ENCODE measurements around the gene DNAJB1. TPM values are rescaled to one million over a fixed set of nuclear protein-coding genes. Genes with fewer than 3 reads are reported as not detected.
"Not testable (repeated sequence)": the region's sequence is repeated elsewhere in the genome, so short reads cannot be mapped to it uniquely, and the experiment has no call there.

The DNAJB1 gene
- total RNA-seq, 1 experiment from 2014 or later, result 77.7 TPM

GRCh38 chr19:14565298-14565679 is 47.1 kb upstream of the DNAJB1 start:
- no peaks in the 10 kb centered on the region; the same call in 1 of the 2 replicates for H3K4me1 ChIP-seq (ENCODE audit: insufficient read depth, low read length)
- H4K5ac ChIP-seq (ENCODE audit: insufficient read length, low read depth, low read length), result no peak overlapping the region
- no peak overlapping the region for H3K18ac ChIP-seq (ENCODE audit: insufficient read length, low read depth, low read length)
- no peak overlapping the region for H3K4me2 ChIP-seq (ENCODE audit: insufficient read depth, insufficient read length, low read length)
- no peak overlapping the region for H4K91ac ChIP-seq (ENCODE audit: insufficient read length, low read depth, low read length)
- H3K4ac ChIP-seq (ENCODE audit: low read depth, low read length), result no peak overlapping the region
- no peaks in the 10 kb centered on the region for H3K23me2 ChIP-seq (ENCODE audit: insufficient read length, low read depth, low read length, poor library complexity, severe bottlenecking)
- no peaks in the 10 kb centered on the region for H3K9me3 ChIP-seq (ENCODE audit: control insufficient read depth, low read depth, low read length)
- H2AFZ ChIP-seq (ENCODE audit: low read length), result no peak overlapping the region
- H3K27me3 Mint-ChIP-seq (ENCODE audit: low read depth), result no peaks in the 10 kb centered on the region
- no peak overlapping the region for H3K56ac ChIP-seq (ENCODE audit: insufficient read length, low read depth, low read length)
- H3K27ac ChIP-seq (ENCODE audit: insufficient read length, low read depth, low read length), result no peak overlapping the region
- no peaks in the 10 kb centered on the region; the same call in 1 of the 2 replicates for H3K79me2 ChIP-seq (ENCODE audit: insufficient read depth, low read length)
- H3K9me3 Mint-ChIP-seq, result no peaks in the 10 kb centered on the region
- H2BK5ac ChIP-seq (ENCODE audit: insufficient read length, low read length), result no peak overlapping the region
- no peak overlapping the region for H2BK15ac ChIP-seq (ENCODE audit: low read depth, low read length)
- peaks cover 11 to 27% (median 13%) of the 10 kb centered on the region in 3 experiments; a peak in 6 of 7 replicates for H3K36me3 Mint-ChIP-seq (ENCODE audit: insufficient read depth in 1 of 3, low read depth in 3 of 3)
- H2BK12ac ChIP-seq (ENCODE audit: insufficient read length, low read depth, low read length), result no peak overlapping the region
- TF ChIP-seq, protein P1, sequence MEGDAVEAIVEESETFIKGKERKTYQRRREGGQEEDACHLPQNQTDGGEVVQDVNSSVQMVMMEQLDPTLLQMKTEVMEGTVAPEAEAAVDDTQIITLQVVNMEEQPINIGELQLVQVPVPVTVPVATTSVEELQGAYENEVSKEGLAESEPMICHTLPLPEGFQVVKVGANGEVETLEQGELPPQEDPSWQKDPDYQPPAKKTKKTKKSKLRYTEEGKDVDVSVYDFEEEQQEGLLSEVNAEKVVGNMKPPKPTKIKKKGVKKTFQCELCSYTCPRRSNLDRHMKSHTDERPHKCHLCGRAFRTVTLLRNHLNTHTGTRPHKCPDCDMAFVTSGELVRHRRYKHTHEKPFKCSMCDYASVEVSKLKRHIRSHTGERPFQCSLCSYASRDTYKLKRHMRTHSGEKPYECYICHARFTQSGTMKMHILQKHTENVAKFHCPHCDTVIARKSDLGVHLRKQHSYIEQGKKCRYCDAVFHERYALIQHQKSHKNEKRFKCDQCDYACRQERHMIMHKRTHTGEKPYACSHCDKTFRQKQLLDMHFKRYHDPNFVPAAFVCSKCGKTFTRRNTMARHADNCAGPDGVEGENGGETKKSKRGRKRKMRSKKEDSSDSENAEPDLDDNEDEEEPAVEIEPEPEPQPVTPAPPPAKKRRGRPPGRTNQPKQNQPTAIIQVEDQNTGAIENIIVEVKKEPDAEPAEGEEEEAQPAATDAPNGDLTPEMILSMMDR (conservative IDR thresholded peaks at IDR 0.05), result no peak
- no peak overlapping the region for H4K8ac ChIP-seq (replicated peaks; ENCODE audit: insufficient read length, low read depth, low read length)
- no peak overlapping the region for H3K14ac ChIP-seq (ENCODE audit: insufficient read depth, low read length)
- H2BK120ac ChIP-seq (ENCODE audit: low read depth, low read length, poor library complexity, severe bottlenecking), result no peak overlapping the region
- DNase-seq, result peak; percentile 29
- H3K4me3 Mint-ChIP-seq, result no peak overlapping the region
- no peak overlapping the region for H2AK5ac ChIP-seq (ENCODE audit: insufficient read length, low read length)
- peaks cover 7% of the 10 kb centered on the region for H3K79me1 ChIP-seq (ENCODE audit: insufficient read depth, low read depth, low read length, poor library complexity, severe bottlenecking)
- H3K27ac Mint-ChIP-seq, result no peak overlapping the region
- no peak overlapping the region for H3T11ph ChIP-seq (ENCODE audit: low read length)
- H3K4me1 Mint-ChIP-seq, result peaks cover 28 to 38% of the 10 kb centered on the region in 2 experiments
- H3K23ac ChIP-seq (ENCODE audit: insufficient read length, low read depth, low read length), result no peak overlapping the region
- no peaks in the 10 kb centered on the region for H4K20me1 ChIP-seq (ENCODE audit: control insufficient read depth, insufficient read depth, insufficient read length)
- H3K9ac ChIP-seq (ENCODE audit: extremely low read depth, insufficient read length, low read length), result no peak overlapping the region
- no peaks in the 10 kb centered on the region for H3K27me3 ChIP-seq (ENCODE audit: insufficient read depth, low read length)
- no peak overlapping the region for H2BK20ac ChIP-seq (ENCODE audit: low read depth, low read length, poor library complexity, severe bottlenecking)
- WGBS (ENCODE audit: extremely low coverage, insufficient read length, low lambda C conversion rate), result no CpG with 5 or more reads among the region's 22 CpGs

DNA sequence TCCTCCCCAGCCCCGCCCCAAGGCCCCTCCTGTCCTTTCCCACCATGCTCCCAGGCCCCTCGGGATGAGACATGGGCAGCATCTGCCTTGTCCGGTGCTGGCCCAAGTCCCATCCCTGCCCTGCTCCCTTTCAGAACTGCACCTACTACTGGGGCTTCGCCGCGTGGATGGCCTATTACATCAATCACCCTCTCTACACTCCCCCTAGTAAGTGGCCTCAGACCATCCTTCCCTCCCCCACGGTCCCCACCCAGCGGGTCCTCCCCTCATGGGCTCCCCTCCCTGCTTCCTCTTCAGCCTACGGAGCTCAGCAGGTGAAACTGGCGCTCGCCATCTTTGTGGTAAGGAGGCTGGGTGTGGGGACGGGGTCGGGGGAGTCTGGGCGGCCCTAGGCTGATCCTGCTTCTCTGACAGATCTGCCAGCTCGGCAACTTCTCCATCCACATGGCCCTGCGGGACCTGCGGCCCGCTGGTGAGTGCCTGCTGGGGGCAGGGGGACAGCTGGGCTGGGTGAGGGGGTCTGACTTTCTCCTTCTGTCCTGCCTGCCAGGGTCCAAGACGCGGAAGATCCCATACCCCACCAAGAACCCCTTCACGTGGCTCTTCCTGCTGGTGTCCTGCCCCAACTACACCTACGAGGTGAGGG is 46.6 kb upstream of the DNAJB1 start:
- not testable (repeated sequence) for H3K4me2 ChIP-seq (ENCODE audit: insufficient read depth, insufficient read length, low read length); H3K27me3 Mint-ChIP-seq (ENCODE audit: low read depth); H3K4ac ChIP-seq (ENCODE audit: low read depth, low read length); H3K79me1 ChIP-seq (ENCODE audit: insufficient read depth, low read depth, low read length, poor library complexity, severe bottlenecking); H2BK5ac ChIP-seq (ENCODE audit: insufficient read length, low read length); H3K9me3 ChIP-seq (ENCODE audit: control insufficient read depth, low read depth, low read length); H3K4me3 Mint-ChIP-seq; DNase-seq; H2BK12ac ChIP-seq (ENCODE audit: insufficient read length, low read depth, low read length); H3K4me1 ChIP-seq (ENCODE audit: insufficient read depth, low read length); H3K9me3 Mint-ChIP-seq; H4K8ac ChIP-seq (replicated peaks; ENCODE audit: insufficient read length, low read depth, low read length); H3K27ac Mint-ChIP-seq; H3K27me3 ChIP-seq (ENCODE audit: insufficient read depth, low read length); H4K5ac ChIP-seq (ENCODE audit: insufficient read length, low read depth, low read length); H4K20me1 ChIP-seq (ENCODE audit: control insufficient read depth, insufficient read depth, insufficient read length); H2BK20ac ChIP-seq (ENCODE audit: low read depth, low read length, poor library complexity, severe bottlenecking); H3T11ph ChIP-seq (ENCODE audit: low read length); H3K23me2 ChIP-seq (ENCODE audit: insufficient read length, low read depth, low read length, poor library complexity, severe bottlenecking); H3K9ac ChIP-seq (ENCODE audit: extremely low read depth, insufficient read length, low read length); H2AK5ac ChIP-seq (ENCODE audit: insufficient read length, low read length); H2BK120ac ChIP-seq (ENCODE audit: low read depth, low read length, poor library complexity, severe bottlenecking); H3K18ac ChIP-seq (ENCODE audit: insufficient read length, low read depth, low read length); H3K23ac ChIP-seq (ENCODE audit: insufficient read length, low read depth, low read length); H3K27ac ChIP-seq (ENCODE audit: insufficient read length, low read depth, low read length); H3K14ac ChIP-seq (ENCODE audit: insufficient read depth, low read length); H4K91ac ChIP-seq (ENCODE audit: insufficient read length, low read depth, low read length); H2AFZ ChIP-seq (ENCODE audit: low read length); H2BK15ac ChIP-seq (ENCODE audit: low read depth, low read length); H3K79me2 ChIP-seq (ENCODE audit: insufficient read depth, low read length); H3K56ac ChIP-seq (ENCODE audit: insufficient read length, low read depth, low read length)
- no CpG with 5 or more reads among the region's 22 CpGs for WGBS (ENCODE audit: extremely low coverage, insufficient read length, low lambda C conversion rate)
- peaks cover 29 to 39% of the 10 kb centered on the region in 2 experiments for H3K4me1 Mint-ChIP-seq
- H3K36me3 Mint-ChIP-seq (ENCODE audit: insufficient read depth in 1 of 3, low read depth in 3 of 3), result peaks cover 11 to 27% (median 13%) of the 10 kb centered on the region in 3 experiments; a peak in 6 of 7 replicates

All from H9 (cell line).